KOPT-K1 (cell line): ENCODE results near the gene CDCA4.
A peak's percentile ranks its signal among the peaks of the same experiment; 100 is the strongest.
"Not testable (repeated sequence)": the region's sequence is repeated elsewhere in the genome, so short reads cannot be mapped to it uniquely, and the experiment has no call there.

Experiments
- H3K27ac ChIP-seq: fragments of 200-600 bp; sonication (generic); 2 replicates; pipeline ENCODE4 v1.5.1; 2016; ENCODE audit warnings: antibody characterized with exemption, mild to moderate bottlenecking, low read depth, low read length; ENCODE audit not compliant: poor library complexity, severe bottlenecking
- H3K36me3 ChIP-seq: fragments of 200-600 bp; sonication (generic); 2 replicates; pipeline ENCODE4 v1.5.1; 2017; ENCODE audit warnings: antibody characterized with exemption, mild to moderate bottlenecking, low read length, moderate library complexity; ENCODE audit not compliant: insufficient read depth
- H3K9me3 ChIP-seq: fragments of 200-600 bp; sonication (generic); 2 replicates; pipeline ENCODE4 v1.5.1; 2017; ENCODE audit warnings: antibody characterized with exemption, low read length, mild to moderate bottlenecking; ENCODE audit not compliant: insufficient read depth, poor library complexity, severe bottlenecking

The CDCA4 gene

GRCh38 chr14:105030194-105030593 is 9.3 kb upstream of the CDCA4 start:
- H3K27ac ChIP-seq: no peak overlapping the region
- H3K9me3 ChIP-seq: no peaks in the 10 kb centered on the region

GRCh38 chr14:105029402-105029801 is 8.5 kb upstream of the CDCA4 start:
- no peaks in the 10 kb centered on the region for H3K9me3 ChIP-seq
- no peaks in the 10 kb centered on the region for H3K36me3 ChIP-seq
- H3K27ac ChIP-seq: no peak overlapping the region

More at GRCh38 chr14:105030194-105030593, 9.3 kb upstream of the CDCA4 start:
- H3K36me3 ChIP-seq: no peaks in the 10 kb centered on the region

DNA sequence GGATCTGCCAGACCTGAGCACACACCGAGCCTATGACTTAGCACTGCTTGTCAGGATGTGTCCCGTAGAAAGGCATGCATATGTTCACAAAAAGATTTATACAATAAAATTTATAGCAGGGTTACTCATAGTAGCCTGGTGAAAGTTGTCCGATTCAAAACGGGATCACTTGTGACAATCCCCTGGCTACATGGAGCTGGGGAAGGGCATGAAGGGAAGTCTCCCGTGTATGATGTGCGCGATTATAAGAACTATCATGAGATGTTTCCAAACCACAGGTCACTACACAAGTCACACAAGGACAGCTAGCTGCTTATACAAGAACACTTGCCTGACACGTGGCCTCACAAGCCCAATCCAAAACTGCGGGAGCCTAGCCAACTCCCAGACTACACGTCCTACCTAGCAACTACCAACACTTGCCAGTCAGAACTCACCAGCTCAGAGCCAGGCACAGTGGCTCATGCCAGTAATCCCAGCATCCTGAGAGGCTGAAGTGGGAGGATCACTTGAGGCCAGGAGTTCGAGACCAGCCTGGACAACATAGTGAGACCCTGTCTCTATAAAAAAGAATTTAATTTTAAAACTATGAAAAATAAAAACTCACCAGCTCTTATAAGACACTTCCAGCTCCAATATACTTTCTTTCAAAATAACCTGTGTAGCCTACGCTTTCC is 7.5 kb upstream of the CDCA4 start:
- Histone ChIP-seq H3K27ac (no peak overlapping the region), H3K9me3 (no peaks in the 10 kb centered on the region), H3K36me3 (no peaks in the 10 kb centered on the region)

DNA sequence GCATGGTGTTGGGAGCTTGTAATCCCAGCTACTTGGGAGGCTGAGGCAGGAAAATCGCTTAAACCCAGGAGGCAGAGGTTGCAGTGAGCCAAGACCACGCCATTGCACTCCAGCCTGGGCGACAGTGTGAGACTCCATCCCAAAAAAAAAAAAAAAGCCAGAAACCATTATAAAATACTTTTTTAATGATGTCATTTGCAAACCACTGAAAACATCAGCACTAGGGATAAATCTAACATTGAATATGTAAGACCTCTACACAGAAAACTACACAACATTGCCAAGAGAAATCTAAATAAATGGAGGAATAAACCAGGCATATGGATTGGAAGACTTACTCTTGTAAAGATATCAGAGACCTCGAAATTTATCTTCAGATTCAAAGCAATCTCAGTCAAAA is 6.8 kb upstream of the CDCA4 start:
- H3K27ac ChIP-seq, H3K9me3 ChIP-seq, H3K36me3 ChIP-seq: not testable (repeated sequence)

- no peaks in the 10 kb centered on the region for H3K36me3 ChIP-seq
- no peaks in the 10 kb centered on the region for H3K9me3 ChIP-seq
- H3K27ac ChIP-seq: no peak overlapping the region
Measured at GRCh38 chr14:105026802-105027563, 6.1 kb upstream of the CDCA4 start.

DNA sequence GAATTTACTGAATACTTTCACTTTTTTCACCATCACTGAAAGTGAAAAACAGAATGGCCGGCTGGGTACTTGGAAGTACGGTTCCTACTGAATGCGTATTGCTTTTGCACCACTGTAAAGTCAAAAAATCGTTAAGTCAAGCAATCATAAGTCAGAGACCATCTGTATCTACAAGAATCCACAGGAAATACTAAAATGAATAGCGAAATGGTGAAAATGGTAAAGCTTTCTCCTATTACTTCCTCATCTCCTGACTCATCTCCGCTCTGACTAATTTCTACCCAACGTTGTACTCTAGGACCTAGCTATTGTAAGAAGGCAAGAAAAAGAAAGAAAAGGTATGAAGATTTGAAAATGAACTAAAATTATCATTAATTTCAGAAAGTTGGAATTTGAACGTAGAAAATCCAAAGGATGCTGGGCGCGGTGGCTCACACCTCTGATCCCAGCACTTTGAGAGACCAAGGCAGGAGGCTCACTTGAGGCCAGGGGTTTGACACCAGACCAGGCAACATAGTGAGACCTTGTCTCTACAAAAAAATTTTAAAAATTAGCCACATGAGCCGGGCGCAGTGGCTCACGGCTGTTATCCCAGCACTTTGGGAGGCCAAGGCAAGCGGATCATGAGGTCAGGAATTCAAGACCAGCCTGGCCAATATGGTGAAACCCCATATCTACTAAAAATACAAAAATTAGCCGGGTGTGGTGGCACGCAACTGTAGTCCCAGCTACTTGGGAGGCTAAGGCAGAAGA is 5.3 kb upstream of the CDCA4 start:
- H3K9me3 ChIP-seq: no peaks in the 10 kb centered on the region
- no peak overlapping the region for H3K27ac ChIP-seq
- no peaks in the 10 kb centered on the region for H3K36me3 ChIP-seq

DNA sequence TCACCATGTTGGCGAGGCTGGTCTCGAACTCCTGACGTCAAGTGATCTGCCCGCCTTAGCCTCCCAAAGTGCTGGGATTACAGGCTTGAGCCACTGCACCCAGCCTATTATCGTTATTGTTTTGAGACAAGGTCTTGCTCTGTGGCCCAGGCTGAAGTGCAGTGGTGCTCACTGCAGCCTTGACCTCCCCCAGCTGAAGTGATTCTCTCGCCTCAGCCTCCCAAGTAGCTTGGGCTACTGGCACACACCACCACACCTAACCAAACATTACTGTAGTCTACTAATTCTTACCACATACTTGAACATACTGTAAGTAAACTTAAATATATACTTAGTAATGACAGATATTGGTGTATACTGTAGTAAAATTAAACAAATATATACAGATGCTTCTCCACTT is 4.5 kb upstream of the CDCA4 start:
- Histone ChIP-seq H3K27ac (no peak overlapping the region), H3K36me3 (no peaks in the 10 kb centered on the region)

GRCh38 chr14:105023791-105024480 is 3.1 kb upstream of the CDCA4 start:
- H3K36me3 ChIP-seq: peaks cover 10% of the 10 kb centered on the region
- H3K9me3 ChIP-seq: no peaks in the 10 kb centered on the region
- H3K27ac ChIP-seq: no peak overlapping the region

More for the DNA sequence above, 4.5 kb upstream of the CDCA4 start:
- no peaks in the 10 kb centered on the region for H3K9me3 ChIP-seq

GRCh38 chr14:105023144-105023543 is 2.3 kb upstream of the CDCA4 start:
- Histone ChIP-seq H3K36me3 (peaks cover 17% of the 10 kb centered on the region), H3K9me3 (no peaks in the 10 kb centered on the region), H3K27ac (no peak overlapping the region)

DNA sequence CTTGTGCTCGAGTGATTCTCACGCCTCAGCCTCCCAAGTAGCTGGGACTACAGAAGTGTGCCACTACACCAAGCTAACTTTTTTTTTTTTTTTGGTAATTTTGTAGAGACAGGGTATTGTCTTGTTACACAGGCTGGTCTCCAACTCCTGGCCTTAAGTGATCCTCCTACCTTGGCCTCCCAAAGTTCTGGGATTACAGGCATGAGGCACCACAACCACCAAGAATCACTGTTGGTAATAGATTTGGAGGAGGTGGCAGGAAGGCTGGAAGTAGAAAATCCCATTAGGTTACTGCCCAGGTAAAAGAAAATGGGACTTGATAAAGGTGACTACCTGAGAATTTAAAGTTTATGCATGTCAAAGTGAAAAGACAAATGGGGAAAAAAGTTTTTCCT is 1.4 kb upstream of the CDCA4 start:
- no peaks in the 10 kb centered on the region for H3K9me3 ChIP-seq
- H3K27ac ChIP-seq: no peak overlapping the region
- H3K36me3 ChIP-seq: peaks cover 25% of the 10 kb centered on the region

DNA sequence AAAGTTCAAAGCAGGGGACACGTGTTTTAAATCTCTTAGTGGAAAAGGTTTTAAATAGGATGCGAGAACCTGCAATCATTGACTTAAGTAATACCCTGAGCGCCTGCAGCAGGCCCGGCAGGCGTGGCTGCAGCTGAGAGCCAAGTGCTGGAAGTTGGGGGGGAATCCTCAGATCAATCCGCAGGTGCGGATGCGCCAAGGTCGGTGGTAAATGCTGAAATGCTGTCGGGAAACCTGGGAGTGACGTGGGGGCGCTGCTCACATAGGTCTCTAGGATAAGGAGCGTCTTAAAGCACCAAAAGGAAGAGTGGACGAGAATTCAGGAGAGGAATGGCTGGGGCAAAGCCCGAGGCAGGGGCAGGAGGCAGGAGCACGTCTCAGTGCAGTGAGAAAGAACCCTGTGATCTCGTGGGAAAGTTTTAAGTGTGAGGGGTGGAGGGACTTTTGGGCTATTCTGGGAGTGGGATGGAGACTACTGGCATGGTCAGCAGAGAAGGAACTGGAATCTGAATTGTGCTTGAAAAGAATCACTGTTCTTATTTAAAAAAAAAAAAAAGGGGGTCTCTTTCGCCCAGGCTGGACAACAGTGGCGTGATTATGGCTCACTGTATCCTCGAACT is 883 bp upstream of the CDCA4 start:
- Histone ChIP-seq H3K27ac (peak overlapping the region; percentile 84), H3K9me3 (no peaks in the 10 kb centered on the region), H3K36me3 (peaks cover 30% of the 10 kb centered on the region)

- peaks cover 47% of the 10 kb centered on the region for H3K36me3 ChIP-seq
Measured at GRCh38 chr14:105019861-105020814, 745 bp downstream of the CDCA4 start.

GRCh38 chr14:105018414-105018813 is 2.5 kb downstream of the CDCA4 start:
- Histone ChIP-seq H3K27ac (no peak overlapping the region), H3K9me3 (no peaks in the 10 kb centered on the region), H3K36me3 (peaks cover 64% of the 10 kb centered on the region)

More at GRCh38 chr14:105019861-105020814, 745 bp downstream of the CDCA4 start:
- Histone ChIP-seq H3K9me3 (no peaks in the 10 kb centered on the region), H3K27ac (peak overlapping the region; percentile 99)

DNA sequence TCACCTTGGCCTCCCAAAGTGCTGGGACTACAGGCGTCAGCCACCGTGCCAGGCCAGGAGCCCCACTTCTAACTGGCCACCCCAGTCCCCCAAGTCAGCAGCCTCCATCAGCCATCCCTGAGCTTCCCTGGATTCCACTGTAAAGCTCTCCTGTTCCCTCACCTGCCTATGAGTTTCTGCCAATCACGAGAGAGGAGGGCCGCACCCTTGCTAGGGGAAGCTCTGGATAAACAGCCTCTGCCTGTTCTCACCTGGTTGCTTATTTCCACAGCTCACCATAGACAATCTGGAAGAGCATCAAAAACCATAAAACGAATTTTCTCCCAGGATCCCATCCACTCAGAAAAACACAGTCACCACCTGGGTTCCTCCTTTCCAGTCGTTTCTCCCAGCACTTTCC is 5.0 kb downstream of the CDCA4 start:
- Histone ChIP-seq H3K36me3 (peaks cover 89% of the 10 kb centered on the region), H3K9me3 (no peaks in the 10 kb centered on the region), H3K27ac (no peak overlapping the region)
